Islet of Langerhans (tissue), 1 donor: ENCODE data around the gene ONECUT3.
"Not testable (repeated sequence)": the region's sequence is repeated elsewhere in the genome, so short reads cannot be mapped to it uniquely, and the experiment has no call there.

Source experiments
- FAIRE-seq: peaks from one replicate; lab custom pipeline; 2011; peaks lifted over from hg19 to GRCh38; lab: Jason Lieb, UNC

The ONECUT3 gene

GRCh38 chr19:1755467-1756171 lies 2.3 kb downstream of the ONECUT3 start:
- no peak for FAIRE-seq

DNA sequence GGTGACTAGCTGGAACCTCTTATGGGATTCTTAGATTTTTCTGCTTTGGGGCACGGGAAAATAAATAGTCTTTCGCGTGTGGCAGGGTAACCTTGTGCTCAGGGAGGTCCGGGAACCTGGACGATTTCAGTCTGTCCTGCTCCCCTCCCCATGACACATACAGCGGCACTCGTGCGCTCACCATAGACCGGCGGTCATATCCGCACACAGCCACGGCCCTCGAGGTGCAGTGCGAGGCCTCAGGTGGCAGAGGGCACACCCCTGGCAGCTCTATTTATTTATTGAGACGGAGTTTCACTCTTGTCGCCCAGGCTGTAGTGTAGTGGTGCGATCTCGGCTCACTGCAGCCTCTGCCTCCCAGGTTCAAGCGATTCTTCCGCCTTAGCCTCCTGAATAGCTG lies 3.0 kb downstream of the ONECUT3 start:
- FAIRE-seq = no peak

DNA sequence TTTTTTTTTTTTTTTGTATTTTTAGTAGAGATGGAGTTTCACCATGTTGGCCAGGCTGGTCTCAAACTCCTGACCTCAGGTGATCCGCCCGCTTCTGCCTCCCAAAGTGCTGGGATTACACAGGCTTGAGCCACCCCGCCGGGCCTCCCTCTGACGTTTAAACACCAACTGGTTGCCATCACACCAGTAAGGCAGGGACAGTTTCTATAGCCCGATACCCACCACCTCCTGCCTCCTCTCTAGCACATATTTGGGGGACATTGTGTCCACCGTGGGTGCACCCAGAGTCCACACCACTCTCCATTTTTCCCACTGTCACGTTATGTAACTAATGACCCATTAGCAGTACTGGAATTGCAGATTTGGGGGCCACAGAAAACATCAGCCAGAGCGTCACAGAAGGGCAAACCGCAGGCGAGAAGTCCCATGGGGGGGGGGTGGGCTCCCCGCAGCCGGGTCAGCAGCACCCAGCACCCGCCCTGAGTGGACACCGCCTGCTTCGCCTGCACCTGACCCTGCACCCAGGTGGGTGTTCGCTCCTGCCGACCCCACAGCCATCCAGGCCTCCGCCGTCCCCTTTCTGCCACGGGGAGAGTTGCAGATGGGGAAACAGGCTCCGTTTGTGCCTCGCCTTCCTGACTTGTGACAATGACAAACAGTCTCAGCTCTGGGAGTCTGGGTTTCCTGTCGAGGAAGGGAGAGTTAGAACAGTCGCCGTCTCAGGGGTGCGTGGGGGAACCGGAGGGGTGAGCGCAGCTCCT lies 3.6 kb downstream of the ONECUT3 start:
- no peak for FAIRE-seq

DNA sequence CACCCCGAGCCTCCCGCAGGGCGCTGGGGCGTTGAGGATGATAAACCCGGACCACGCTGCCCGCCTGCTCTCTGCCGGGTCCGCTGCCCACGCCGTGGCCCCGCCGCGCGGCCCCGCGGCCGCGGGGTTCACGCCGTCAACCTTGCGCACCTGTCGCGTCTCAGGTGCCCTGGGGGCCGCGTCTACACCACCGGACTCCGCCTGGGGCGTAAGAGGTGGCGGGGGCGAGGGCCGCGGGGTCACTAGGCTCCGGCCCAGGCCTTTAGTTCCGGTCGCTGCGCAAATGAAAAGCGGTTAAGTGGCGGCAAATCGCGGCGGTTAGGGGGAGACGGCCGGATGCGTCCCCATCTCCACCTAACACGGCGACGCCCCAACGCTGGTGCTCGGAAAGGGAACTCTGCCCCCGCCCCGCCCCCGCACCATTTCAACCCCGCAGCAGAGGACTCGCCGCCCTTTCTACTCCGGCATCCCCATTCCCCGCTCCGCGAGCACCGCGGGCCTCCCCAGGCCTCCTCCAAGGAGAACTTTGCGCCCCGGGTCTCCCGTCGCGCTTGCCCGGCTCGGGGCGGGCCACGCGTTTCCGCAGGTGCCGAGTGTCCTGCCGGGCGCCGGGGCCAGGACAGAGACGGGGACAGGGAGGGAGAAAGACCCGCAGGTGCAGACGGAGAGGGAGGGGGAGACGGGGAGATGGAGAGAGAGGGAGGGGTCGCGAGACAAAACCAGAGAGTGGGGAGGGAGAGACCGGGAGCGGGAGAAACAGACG lies 4.3 kb downstream of the ONECUT3 start:
- no peak for FAIRE-seq

- FAIRE-seq = no peak
These were observed 4.9 kb downstream of the ONECUT3 start for GRCh38 chr19:1758231-1758577.

GRCh38 chr19:1758959-1759903 lies 5.9 kb downstream of the ONECUT3 start:
- FAIRE-seq = no peak

GRCh38 chr19:1760020-1760419 lies 6.7 kb downstream of the ONECUT3 start:
- no peak for FAIRE-seq

DNA sequence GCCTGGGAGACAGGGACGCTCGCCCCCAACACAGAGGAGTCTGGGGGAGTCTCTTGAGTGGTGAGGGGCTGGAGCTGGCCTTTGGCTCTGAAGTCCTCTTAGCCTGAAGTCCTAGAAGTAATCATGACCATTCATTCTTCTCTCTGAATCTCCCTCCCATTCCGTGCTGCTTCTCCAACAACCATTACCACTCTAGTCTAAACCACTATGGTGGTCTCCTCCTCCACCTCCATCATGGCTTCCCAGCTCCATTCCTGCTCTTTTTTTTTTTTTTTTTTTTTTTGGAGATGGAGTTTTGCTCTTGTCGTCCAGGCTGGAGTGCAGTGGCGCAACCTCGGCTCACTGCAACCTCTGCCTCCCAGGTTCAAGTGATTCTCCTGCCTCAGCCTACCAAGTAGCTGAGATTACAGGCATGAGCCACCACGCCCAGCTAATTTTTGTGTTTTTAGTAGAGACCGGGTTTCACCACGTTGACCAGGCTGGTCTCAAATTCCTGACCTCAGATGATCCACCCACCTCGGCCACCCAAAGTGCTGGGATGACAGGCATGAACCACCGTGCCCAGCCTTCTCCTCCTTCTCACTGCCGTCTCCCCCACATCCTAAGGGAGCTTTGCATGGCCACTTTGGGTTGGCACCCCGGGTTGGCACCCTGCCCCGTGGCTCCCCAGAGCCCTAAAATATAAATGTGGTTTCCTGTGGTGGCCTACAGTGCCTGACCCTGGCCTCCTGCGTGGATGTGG lies 7.7 kb downstream of the ONECUT3 start:
- not testable (repeated sequence) for FAIRE-seq

- FAIRE-seq = no peak
These were observed 8.4 kb downstream of the ONECUT3 start for GRCh38 chr19:1761528-1762242.

GRCh38 chr19:1762243-1763117 lies 9.2 kb downstream of the ONECUT3 start:
- FAIRE-seq = no peak

- FAIRE-seq = no peak
These were observed 10.6 kb downstream of the ONECUT3 start for GRCh38 chr19:1763648-1764639.

GRCh38 chr19:1764729-1765128 lies 11.4 kb downstream of the ONECUT3 start:
- no peak for FAIRE-seq

DNA sequence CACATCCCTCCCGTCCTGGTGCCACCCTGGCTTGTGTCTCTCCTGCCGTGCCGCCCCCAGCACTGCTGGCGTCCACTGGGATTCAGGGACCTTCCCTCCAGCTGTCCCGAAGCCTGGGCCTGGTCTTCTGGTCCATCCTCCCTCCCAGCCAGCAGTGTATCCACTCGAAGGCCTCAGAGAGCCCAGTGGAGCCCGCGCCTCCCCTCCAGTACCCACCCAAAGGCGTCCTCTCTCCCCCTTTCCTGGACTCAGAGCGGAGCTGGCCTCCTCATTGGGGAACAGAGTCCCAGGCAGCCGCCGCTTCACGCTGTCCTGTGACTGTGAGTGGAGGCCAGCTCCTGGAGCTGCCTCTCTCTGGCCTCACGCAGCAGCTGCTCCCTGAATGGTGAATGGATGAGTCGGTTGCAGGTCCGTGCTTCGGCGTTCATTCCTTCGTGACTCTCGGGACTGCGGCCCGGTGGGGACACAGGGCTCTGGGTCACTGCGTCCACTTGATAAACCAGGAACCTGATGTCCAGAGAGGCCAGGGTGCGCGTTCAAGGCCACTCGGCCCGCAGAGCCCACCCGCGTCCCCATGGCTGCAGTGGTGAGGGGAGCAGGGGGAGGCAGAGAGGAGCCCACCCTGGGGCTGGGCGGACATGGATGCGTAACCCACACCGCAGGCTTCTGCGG lies 12.1 kb downstream of the ONECUT3 start:
- no peak for FAIRE-seq

DNA sequence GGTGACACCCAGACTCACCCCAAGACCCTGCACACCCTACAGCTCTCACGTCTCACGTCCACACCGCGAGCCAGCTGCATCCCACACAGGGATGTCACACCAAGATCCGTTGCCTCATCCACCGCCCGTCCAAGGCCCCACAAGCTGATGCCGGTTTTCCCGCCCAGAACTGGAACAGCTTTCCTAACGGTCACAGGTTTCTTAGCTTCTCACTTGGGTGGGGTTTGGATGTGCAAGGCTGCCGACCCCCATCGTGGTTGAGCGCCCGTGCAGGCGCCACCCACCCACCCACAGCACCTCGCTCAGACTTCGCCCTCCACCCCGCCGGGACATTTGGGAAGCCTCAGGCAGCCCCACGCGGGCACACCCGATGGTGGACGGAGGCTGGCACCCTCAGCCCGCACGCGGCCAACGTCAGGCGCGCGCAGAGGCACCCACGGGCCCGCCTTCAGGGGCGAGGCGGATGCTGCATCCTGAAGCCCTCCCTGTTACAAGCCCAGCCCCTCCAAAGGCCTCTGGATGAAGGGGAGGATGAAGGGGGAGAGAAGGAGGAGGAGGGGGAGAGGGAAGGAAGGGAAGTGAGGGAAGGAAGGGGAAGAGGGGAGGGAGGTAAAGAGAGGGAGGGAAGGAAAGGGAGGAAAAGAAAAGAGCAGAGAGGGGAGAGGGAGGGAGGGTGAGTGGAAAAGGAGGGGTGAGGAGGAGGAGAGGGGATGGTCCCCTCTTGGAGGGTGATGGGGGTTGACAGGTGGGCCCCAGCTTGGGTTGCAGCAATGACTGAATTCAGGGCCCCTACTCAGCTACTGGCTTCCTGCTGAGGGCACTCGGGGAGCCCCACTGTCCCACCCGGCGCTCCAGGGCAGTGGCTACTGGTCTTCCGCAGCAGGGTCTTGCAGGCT lies 12.8 kb downstream of the ONECUT3 start:
- no peak for FAIRE-seq

DNA sequence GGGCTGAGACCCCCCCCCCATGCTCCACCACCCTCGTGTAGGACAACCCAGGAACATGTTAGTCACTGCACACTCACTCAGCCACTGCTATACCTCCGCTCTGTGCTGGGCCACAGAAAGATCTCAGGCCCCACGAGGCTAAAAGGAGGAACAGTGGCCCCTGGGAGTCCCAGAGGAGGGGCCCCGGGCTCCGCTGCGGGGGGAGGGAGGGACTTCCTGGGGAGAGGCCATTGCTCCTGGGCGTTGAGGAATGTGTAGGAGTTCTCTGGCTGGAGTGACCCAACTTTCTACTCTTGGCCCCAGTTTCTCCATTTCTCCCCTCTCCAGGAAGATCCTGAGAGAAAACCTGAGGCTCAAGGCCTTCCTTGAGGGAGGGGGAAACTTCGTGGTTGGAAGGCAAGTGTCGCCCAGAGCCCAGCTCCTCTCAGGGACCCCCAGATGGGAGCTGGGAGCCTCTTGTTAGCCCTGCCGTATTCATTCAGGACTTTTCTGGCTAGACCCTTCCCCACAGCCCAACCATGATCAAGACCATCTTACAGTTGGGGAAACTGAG lies 13.6 kb downstream of the ONECUT3 start:
- no peak for FAIRE-seq

GRCh38 chr19:1767464-1767933 lies 14.2 kb downstream of the ONECUT3 start:
- FAIRE-seq = no peak
